GM18498 (cell line): ENCODE results near the gene PRODH.
A peak's percentile ranks its signal among the peaks of the same experiment; 100 is the strongest.
"Not testable (repeated sequence)": the region's sequence is repeated elsewhere in the genome, so short reads cannot be mapped to it uniquely, and the experiment has no call there.

Experiments used
- ATAC-seq: cut with Tn5 transposase; IDR thresholded peaks from one replicate; pipeline ENCODE4 v1.9.1; 2021; ENCODE audit warnings: mild to moderate bottlenecking, moderate library complexity; ENCODE audit not compliant: unreplicated experiment

The PRODH gene

GRCh38 chr22:18955696-18956095, 19.6 kb upstream of the PRODH start:
- no peak for ATAC-seq

GRCh38 chr22:18954990-18955571, 19.0 kb upstream of the PRODH start:
- no peak for ATAC-seq

GRCh38 chr22:18954303-18954989, 18.4 kb upstream of the PRODH start:
- ATAC-seq = peak; percentile 54

- not testable (repeated sequence) for ATAC-seq
These were observed 17.0 kb upstream of the PRODH start for GRCh38 chr22:18953128-18953527.

GRCh38 chr22:18952022-18952421, 15.9 kb upstream of the PRODH start:
- no peak for ATAC-seq

- no peak for ATAC-seq
These were observed 14.0 kb upstream of the PRODH start for GRCh38 chr22:18950141-18950540.

GRCh38 chr22:18947905-18948304, 11.8 kb upstream of the PRODH start:
- no peak for ATAC-seq

- ATAC-seq = not testable (repeated sequence)
These were observed 11.0 kb upstream of the PRODH start for GRCh38 chr22:18947105-18947504.

GRCh38 chr22:18938691-18939090, 2.6 kb upstream of the PRODH start:
- ATAC-seq = not testable (repeated sequence)

GRCh38 chr22:18934688-18935087, 1.4 kb downstream of the PRODH start:
- not testable (repeated sequence) for ATAC-seq

GRCh38 chr22:18933914-18934313, 2.2 kb downstream of the PRODH start:
- no peak for ATAC-seq

- no peak for ATAC-seq
These were observed 4.0 kb downstream of the PRODH start for GRCh38 chr22:18931905-18932652.

GRCh38 chr22:18929459-18929858, 6.6 kb downstream of the PRODH start:
- ATAC-seq = no peak

- no peak for ATAC-seq
These were observed 8.5 kb downstream of the PRODH start for GRCh38 chr22:18927573-18927972.

GRCh38 chr22:18927020-18927419, 9.1 kb downstream of the PRODH start:
- ATAC-seq = no peak

GRCh38 chr22:18925368-18926064, 10.6 kb downstream of the PRODH start:
- no peak for ATAC-seq

- not testable (repeated sequence) for ATAC-seq
These were observed 15.7 kb downstream of the PRODH start for GRCh38 chr22:18920257-18920902.

- ATAC-seq = not testable (repeated sequence)
These were observed 18.3 kb downstream of the PRODH start for GRCh38 chr22:18917818-18918217.

- ATAC-seq = not testable (repeated sequence)
These were observed 20.5 kb downstream of the PRODH start for GRCh38 chr22:18915550-18915949.

GRCh38 chr22:18914558-18914957, 21.5 kb downstream of the PRODH start:
- ATAC-seq = not testable (repeated sequence)
